GM12878 (cell line): ENCODE data around the gene AFTPH. TPM values are rescaled to one million over a fixed set of nuclear protein-coding genes. Genes with fewer than 3 reads are reported as not detected.

Source experiments
- ATAC-seq: fragments of 200-7000 bp; cut with Tn5 transposase; 3 replicates; pipeline ENCODE4 v1.9.1; 2020; ENCODE audit warnings: mild to moderate bottlenecking, moderate library complexity
- BruUV-seq: library from RNA; stranded (reverse); fragments of 400-500 nt; replicated peaks from 2 replicates; lab custom pipeline; 2021; lab: Mats Ljungman, UMichigan
- CTCF ChIA-PET: fragments of 300-600 bp; sonication (Branson Sonifier 250); formaldehyde crosslinking; extraction: SDS; loops from one replicate; lab custom pipeline; 2021; ENCODE audit warnings: inconsistent platforms; lab: Yijun Ruan, JAX
- POLR2A ChIA-PET: fragments of 350-600 bp; formaldehyde crosslinking; extraction: SDS; loops from one replicate; lab custom pipeline; 2021; ENCODE audit warnings: inconsistent platforms; lab: Charles Lee
- RAD21 ChIA-PET: fragments of 300-600 bp; sonication (Branson Sonifier 250); formaldehyde crosslinking; loops from one replicate; lab custom pipeline; 2023; ENCODE audit warnings: antibody characterized with exemption; ENCODE audit not compliant: unreplicated experiment; lab: Charles Lee
- SMC1A ChIA-PET: fragments of 300-600 bp; sonication (Branson Sonifier 250); formaldehyde crosslinking; loops from one replicate; lab custom pipeline; 2023; ENCODE audit not compliant: unreplicated experiment, uncharacterized antibody; lab: Charles Lee
- DNase-seq: peaks from one replicate; pipeline ENCODE4 v3.0.0-alpha.2; 2011; ENCODE audit warnings: low read depth, low spot score
- FAIRE-seq: peaks from 3 replicates; lab custom pipeline; 2011; peaks lifted over from hg19 to GRCh38; lab: Jason Lieb, UNC
- H2AFZ ChIP-seq: 2 replicates; pipeline ENCODE4 v1.6.0; 2011; ENCODE audit warnings: low read depth, low read length, control low read depth; ENCODE audit not compliant: control insufficient read depth
- H3K27ac ChIP-seq: 2 replicates; pipeline ENCODE4 v1.5.1; 2011; ENCODE audit warnings: control low read depth; ENCODE audit not compliant: control insufficient read depth, insufficient read depth
- H3K27me3 ChIP-seq, 2 experiments: replicated peaks in 1 of 2; 2 replicates each; pipeline versions ENCODE4 v1.6.0 to v1.6.1; 2011; ENCODE audit warnings: low read length in 1 of 2; ENCODE audit not compliant: control insufficient read depth in 2 of 2, insufficient read depth in 2 of 2
- H3K36me3 ChIP-seq, 2 experiments: 2 replicates each; pipeline ENCODE4 v1.5.1; 2011; ENCODE audit warnings: low read length in 1 of 2; ENCODE audit not compliant: control insufficient read depth in 2 of 2, insufficient read depth in 2 of 2
- H3K4me1 ChIP-seq: 2 replicates; pipeline ENCODE4 v1.6.1; 2011; ENCODE audit warnings: mild to moderate bottlenecking, low read length, moderate library complexity, mixed read lengths; ENCODE audit not compliant: control insufficient read depth, insufficient read depth
- H3K4me2 ChIP-seq: 2 replicates; pipeline ENCODE4 v1.6.0; 2011; ENCODE audit warnings: control low read depth; ENCODE audit not compliant: control insufficient read depth, insufficient read depth
- H3K4me3 ChIP-seq: fragments of 200-600 bp; sonication (generic); 2 replicates; pipeline ENCODE4 v1.5.1; 2016
- H3K79me2 ChIP-seq: 2 replicates; pipeline ENCODE4 v1.6.0; 2011; ENCODE audit warnings: low read length; ENCODE audit not compliant: control insufficient read depth, insufficient read depth
- H3K9ac ChIP-seq: 2 replicates; pipeline ENCODE4 v1.8.0; 2011; ENCODE audit warnings: low read length, control low read depth, mixed read lengths; ENCODE audit not compliant: control insufficient read depth, insufficient read depth
- H3K9me3 ChIP-seq: replicated peaks from 3 replicates; pipeline ENCODE4 v1.5.1; 2011; ENCODE audit warnings: mild to moderate bottlenecking, low read length; ENCODE audit not compliant: control insufficient read depth, insufficient read depth
- H4K20me1 ChIP-seq: 2 replicates; pipeline ENCODE4 v1.6.0; 2011; ENCODE audit not compliant: control insufficient read depth, insufficient read depth
- ESRRA ChIP-seq: IDR thresholded peaks from 2 replicates; pipeline ENCODE4 v1.6.1; 2012; ENCODE audit warnings: mild to moderate bottlenecking, low read length, improper control_type of control experiment
- FOXM1 ChIP-seq: IDR thresholded peaks from 2 replicates; pipeline ENCODE4 v1.6.1; 2012; ENCODE audit warnings: low read depth, mild to moderate bottlenecking, inconsistent platforms, low read length, moderate library complexity
- GABPA ChIP-seq: IDR thresholded peaks from 2 replicates; pipeline ENCODE4 v1.6.1; 2014; ENCODE audit warnings: antibody characterized with exemption, low read depth, mild to moderate bottlenecking, inconsistent platforms
- MEF2A ChIP-seq: IDR thresholded peaks from 2 replicates; pipeline ENCODE4 v1.6.1; 2011; ENCODE audit warnings: low read depth, mild to moderate bottlenecking, low read length, moderate library complexity; ENCODE audit not compliant: insufficient read depth
- NBN ChIP-seq: fragments of 450-650 bp; IDR thresholded peaks from 2 replicates; pipeline ENCODE4 v1.6.1; 2016
- NFXL1 ChIP-seq: fragments of 450-650 bp; IDR thresholded peaks from 2 replicates; pipeline ENCODE4 v1.6.1; 2017; ENCODE audit warnings: antibody characterized with exemption, mild to moderate bottlenecking, borderline replicate concordance
- NFYB ChIP-seq: IDR thresholded peaks from 2 replicates; pipeline ENCODE4 v1.6.1; 2011; ENCODE audit warnings: low read depth, mild to moderate bottlenecking, low read length, improper control_type of control experiment, moderate library complexity; ENCODE audit not compliant: insufficient read depth
- NR2C2 ChIP-seq: IDR thresholded peaks from 2 replicates; pipeline ENCODE4 v1.6.1; 2011; ENCODE audit warnings: borderline replicate concordance, low read depth; ENCODE audit not compliant: control insufficient read depth, insufficient read length
- POLR2A ChIP-seq: IDR thresholded peaks from 2 replicates; pipeline ENCODE4 v1.6.1; 2011; ENCODE audit warnings: low read depth, mild to moderate bottlenecking, low read length
- PRDM15 ChIP-seq: fragments of 450-650 bp; formaldehyde crosslinking; IDR thresholded peaks from 2 replicates; pipeline ENCODE4 v1.4.0; 2020; ENCODE audit warnings: mild to moderate bottlenecking, moderate library complexity
- RELB ChIP-seq: fragments of 450-650 bp; IDR thresholded peaks from 2 replicates; pipeline ENCODE4 v1.6.1; 2017; ENCODE audit warnings: low read depth, mild to moderate bottlenecking, moderate library complexity
- TCF7 ChIP-seq: IDR thresholded peaks from 2 replicates; pipeline ENCODE4 v1.6.1; 2014; ENCODE audit warnings: antibody characterized with exemption, borderline replicate concordance
- YBX1 ChIP-seq: fragments of 450-650 bp; IDR thresholded peaks from 2 replicates; pipeline ENCODE4 v1.6.1; 2016; ENCODE audit warnings: antibody characterized with exemption
- YY1 ChIP-seq: IDR thresholded peaks from 2 replicates; pipeline ENCODE4 v1.6.1; 2011; ENCODE audit warnings: low read depth, mild to moderate bottlenecking, low read length
- ZBTB33 ChIP-seq: fragments of 450-650 bp; IDR thresholded peaks from 2 replicates; pipeline ENCODE4 v1.6.1; 2017; ENCODE audit warnings: mild to moderate bottlenecking
- ZNF24 ChIP-seq: fragments of 450-650 bp; IDR thresholded peaks from 2 replicates; pipeline ENCODE4 v1.6.1; 2017; ENCODE audit warnings: antibody characterized with exemption, mild to moderate bottlenecking
- ZNF384 ChIP-seq: IDR thresholded peaks from 2 replicates; pipeline ENCODE4 v1.6.1; 2012; ENCODE audit warnings: low read depth, mild to moderate bottlenecking, low read length, improper control_type of control experiment, borderline replicate concordance
- ZZZ3 ChIP-seq: IDR thresholded peaks from 2 replicates; pipeline ENCODE4 v1.6.1; 2011; ENCODE audit warnings: low read depth; ENCODE audit not compliant: control insufficient read depth, insufficient read length
- WGBS: methylation state at CpG from one replicate; pipeline ENCODE4 v1.1.6; 2016; ENCODE audit warnings: low lambda C conversion rate; ENCODE audit not compliant: insufficient replicate concordance, insufficient coverage; ENCODE audit errors: missing lambda C conversion rate; 5-methylcytosine and 5-hydroxymethylcytosine counted together
- in situ Hi-C: fragments of 300-500 bp; cut with MboI; formaldehyde crosslinking; loops from 9 replicates; pipeline ENCODE4 v1.14.3; 2018; ENCODE audit warnings: mixed read lengths
- intact Hi-C: fragments of 100-400 bp; cut with micrococcal nuclease; formaldehyde crosslinking; loops from one replicate; pipeline ENCODE4 v1.14.2; 2022; ENCODE audit not compliant: unreplicated experiment
- polyA plus RNA-seq, 11 experiments: library from polyadenylated mRNA; depleted of rRNA in 4 of 11; unstranded in 6 of 11; stranded (reverse) in 5 of 11; fragments of >200 nt; fragmentation: Nextera tagmentation in 4 of 11; fragmentation: Illumina TruSeq in 1 of 11; extraction: Ambion mirVana in 4 of 11; extraction: Trizol in 1 of 11; gene quantifications; 1 replicate in 1 of 11; 2 replicates in 10 of 11; pipeline versions ENCODE4 v1.2.1 to v1.2.3, GENCODE V29; 2011 to 2016; ENCODE audit warnings: inconsistent platforms in 2 of 11, missing spikeins in 2 of 11, low read depth in 1 of 11
- total RNA-seq, 4 experiments: library from RNA; depleted of rRNA in 3 of 4; stranded (reverse); fragments of >200 nt in 3 of 4; fragmentation: Illumina TruSeq in 1 of 4; extraction: Trizol in 1 of 4; gene quantifications; 2 replicates each; pipeline versions ENCODE4 v1.2.1 to v1.2.3, GENCODE V29; 2013 to 2021

The AFTPH gene
- total and polyA plus RNA-seq, 10 of the 15 experiments (the other 5 are each of a cell fraction or from before 2014, with no cell fraction given), result 25.6 to 77.3 (median 39.5) TPM

GRCh38 chr2:64489081-64489751 is 34.9 kb upstream of the AFTPH start:
- DNase-seq, result no peak
- no peaks in the 10 kb centered on the region for H3K79me2 ChIP-seq
- ATAC-seq, result no peak
- no peaks in the 10 kb centered on the region for H3K27me3 ChIP-seq
- no peak overlapping the region for H3K4me2 ChIP-seq
- H4K20me1 ChIP-seq, result no peaks in the 10 kb centered on the region
- H3K36me3 ChIP-seq, result no peaks in the 10 kb centered on the region
- in situ Hi-C loops (loop anchor here (5.0 kb wide), 2 partner anchors 157 to 437 kb away; no protein-coding TSS in a partner anchor), intact Hi-C loops (no loop called here)
- no TSS peak for BruUV-seq
- no peak overlapping the region for H3K9ac ChIP-seq
- no peak for FAIRE-seq
- H3K9me3 ChIP-seq, result no peaks in the 10 kb centered on the region
- ChIA-PET POLR2A (interaction anchor here (1.9 kb wide), 1 partner anchor 159 kb away, joined by 5 read pairs; no protein-coding TSS in a partner anchor), SMC1A (interaction anchor here (1.4 to 14.7 kb wide), 2 partner anchors 138 to 160 kb away, joined by 3 to 300 read pairs; no protein-coding TSS in a partner anchor), CTCF (interaction anchor here (1.4 to 12.8 kb wide), 10 partner anchors 8 to 160 kb away, joined by 3 to 467 read pairs (median 12); no protein-coding TSS in a partner anchor), RAD21 (interaction anchor here (1.1 to 14.6 kb wide), 2 partner anchors 159 to 439 kb away, joined by 3 to 240 read pairs; no protein-coding TSS in a partner anchor)
- H3K27ac ChIP-seq, result no peak overlapping the region
- WGBS, result 49% methylated on average over 5 of the region's 5 CpGs
- TF ChIP-seq RELB (no peak), TCF7 (no peak), POLR2A (no peak), YY1 (no peak), NR2C2 (no peak), ZNF24 (no peak), ESRRA (no peak), YBX1 (no peak), FOXM1 (no peak), ZBTB33 (no peak), NFXL1 (no peak), PRDM15 (CRISPR knock-in tag) (no peak), ZNF384 (no peak), GABPA (no peak), NBN (no peak), NFYB (no peak), ZZZ3 (no peak), MEF2A (no peak)
- no peak overlapping the region for H2AFZ ChIP-seq
- peaks cover 5% of the 10 kb centered on the region for H3K4me1 ChIP-seq
- no peak overlapping the region for H3K4me3 ChIP-seq
